GM19043 (cell line): ENCODE data around the gene GPR6.

ENCODE experiments used
- ATAC-seq: cut with Tn5 transposase; IDR thresholded peaks from one replicate; pipeline ENCODE4 v1.9.1; 2021; ENCODE audit warnings: low read depth; ENCODE audit not compliant: unreplicated experiment

GPR6 gene

DNA sequence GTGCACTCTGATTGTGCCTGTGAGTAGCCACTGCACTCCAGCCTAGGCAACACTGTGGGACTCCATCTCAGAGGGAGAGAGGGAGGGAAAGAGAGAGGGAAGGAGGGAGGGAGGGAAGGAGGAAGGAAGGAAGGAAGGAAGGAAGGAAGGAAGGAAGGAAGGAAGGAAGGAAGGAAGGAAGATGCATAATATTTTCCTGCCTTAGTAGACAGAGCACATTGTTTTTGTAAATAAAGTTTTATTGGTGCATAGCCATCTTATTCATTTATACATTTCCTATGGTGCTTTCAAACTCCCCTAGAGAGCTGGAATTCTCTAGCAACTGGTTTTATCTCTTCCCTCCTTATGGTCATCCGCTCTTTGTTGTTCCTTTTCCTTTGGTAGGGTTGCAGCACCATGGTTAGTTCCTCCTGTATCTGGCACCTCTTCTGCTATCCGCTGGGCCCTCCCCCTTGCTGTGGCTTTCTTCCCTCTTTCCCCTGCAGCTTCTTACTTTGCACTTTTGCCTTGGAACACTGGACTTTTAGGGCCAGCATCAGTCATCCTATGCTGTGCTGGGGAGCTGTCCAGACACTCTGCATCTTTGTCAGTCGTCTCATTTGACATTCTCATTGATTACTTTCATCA, 20.2 kb downstream of the GPR6 start:
- ATAC-seq, result no peak

DNA sequence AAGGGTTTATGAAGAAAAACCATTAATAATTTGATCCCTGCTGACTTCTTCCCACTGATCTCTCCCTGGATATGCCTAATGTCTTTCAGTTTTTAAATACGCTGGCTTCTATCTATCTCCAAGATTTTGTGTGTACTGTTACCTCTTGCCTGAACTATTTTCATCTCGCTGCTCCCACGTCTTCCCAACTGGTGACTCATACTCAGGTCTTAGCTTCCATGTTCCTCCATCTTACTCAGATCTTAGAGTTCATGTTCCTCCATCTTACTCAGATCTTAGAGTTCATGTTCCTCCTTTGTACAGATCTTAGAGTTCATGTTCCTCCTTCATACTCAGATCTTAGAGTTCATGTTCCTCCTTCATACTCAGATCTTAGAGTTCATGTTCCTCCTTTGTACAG, 21.6 kb downstream of the GPR6 start:
- ATAC-seq, result no peak

DNA sequence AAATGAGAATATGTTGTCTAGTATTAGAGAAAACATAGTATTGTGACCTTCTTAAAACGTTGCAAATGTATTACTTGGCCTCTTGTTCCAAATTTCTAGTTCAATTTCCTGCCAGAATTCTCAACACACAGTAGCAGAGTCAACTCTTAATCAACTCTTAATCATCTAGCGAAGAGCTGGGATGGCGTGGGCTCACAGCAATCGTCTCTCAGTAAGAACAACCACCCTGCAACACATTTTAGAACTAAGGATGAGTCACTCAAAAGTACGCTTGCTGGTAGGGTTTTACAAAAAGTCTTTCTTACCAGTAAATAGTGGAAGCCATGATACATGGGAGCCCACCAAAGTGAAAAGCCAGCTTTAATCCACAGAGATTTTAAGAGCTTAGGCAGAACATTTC, 24.6 kb downstream of the GPR6 start:
- no peak for ATAC-seq

DNA sequence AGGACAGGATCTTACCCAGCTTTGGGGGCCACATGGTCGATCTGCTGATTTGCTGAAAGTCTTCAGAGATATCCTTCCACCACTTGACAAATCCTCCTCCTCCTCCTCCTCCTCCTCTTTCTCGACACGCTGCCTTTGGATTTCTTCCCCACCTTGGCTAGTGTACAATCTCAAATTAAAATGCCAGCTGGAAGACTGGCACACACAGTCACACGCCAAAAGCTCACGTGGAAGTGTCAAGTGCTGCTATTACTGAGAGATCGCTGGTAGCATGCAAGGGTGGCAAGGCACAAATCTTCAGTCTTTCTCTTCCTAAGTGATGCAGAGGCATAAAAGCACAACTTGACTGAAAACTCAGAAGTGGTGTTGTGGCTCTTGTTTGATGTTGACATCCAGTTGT, 35.3 kb downstream of the GPR6 start:
- ATAC-seq, result no peak

DNA sequence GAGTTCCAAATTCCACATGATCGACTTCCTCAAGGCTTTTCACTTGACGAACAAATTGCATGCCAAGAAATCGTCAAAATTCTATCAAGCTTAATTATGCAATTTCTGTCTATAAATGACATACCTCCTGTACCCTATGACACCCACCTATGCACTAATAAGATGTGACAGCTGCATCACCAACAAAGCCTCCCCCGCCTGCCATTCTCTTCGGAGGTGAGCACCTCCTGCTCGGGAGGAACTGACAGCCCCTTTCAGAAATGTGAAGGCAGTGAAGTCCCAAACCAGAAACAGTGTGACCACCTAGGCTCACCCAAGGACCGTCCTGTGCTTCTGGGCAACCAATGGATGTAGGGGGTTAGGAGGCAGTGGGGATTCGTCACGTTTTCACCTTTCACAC, 37.1 kb downstream of the GPR6 start:
- ATAC-seq, result no peak

DNA sequence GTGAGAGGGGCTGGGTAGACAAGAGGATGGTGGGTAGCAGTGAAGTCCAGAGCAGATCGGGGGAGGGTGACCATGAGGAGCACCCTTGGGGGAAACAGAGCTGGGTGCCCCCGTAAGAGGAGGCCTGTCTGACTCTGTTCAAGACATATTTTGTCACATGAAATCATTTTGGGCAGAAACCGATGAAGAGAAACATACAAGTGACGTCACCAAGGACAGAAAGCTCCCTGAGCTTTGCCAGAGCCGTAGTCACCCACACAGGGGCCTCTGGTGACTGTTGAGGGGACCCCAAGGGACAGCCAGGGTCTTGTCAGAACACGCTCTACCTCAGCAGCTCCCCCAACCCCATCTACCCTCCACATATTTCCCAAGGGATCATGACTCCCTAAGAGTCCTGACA, 39.2 kb downstream of the GPR6 start:
- ATAC-seq, result no peak

DNA sequence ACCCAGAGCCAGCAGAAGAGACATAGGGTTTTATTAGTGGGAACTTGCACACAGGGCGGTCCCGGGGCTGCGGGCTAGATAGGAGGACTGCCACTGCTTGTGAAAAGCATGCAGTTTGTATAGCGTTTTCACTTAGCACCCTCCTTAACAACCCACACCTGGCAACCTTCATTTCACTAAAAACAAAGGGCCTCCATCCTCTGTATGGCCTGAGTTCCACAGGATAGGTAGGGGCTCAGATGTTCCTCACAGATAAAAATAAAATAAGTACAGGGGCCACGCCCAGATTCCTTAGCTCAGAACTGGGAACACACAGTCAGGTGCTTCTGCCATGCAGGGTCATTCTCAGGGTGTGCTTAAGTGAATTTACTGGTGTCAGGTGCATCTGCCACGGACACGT, 39.8 kb downstream of the GPR6 start:
- no peak for ATAC-seq

DNA sequence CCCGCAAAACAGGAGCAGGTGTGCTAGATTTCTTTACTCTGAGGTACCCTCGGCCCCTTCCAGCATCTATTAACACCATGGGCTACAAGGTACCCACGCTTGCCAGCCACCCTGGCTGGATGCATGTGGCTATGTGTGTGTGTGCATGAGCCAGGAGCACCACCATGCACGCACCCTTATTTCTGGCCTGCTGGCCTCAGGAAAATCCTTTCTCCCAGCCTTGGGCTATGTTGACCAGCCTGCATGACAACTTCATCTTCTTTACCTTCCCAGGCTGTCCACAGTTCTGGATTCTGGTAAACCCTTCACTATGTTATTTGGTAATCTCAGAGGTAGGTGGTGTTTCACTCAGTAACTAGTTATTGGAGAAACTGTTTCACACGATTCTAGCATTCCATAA, 40.4 kb downstream of the GPR6 start:
- no peak for ATAC-seq

DNA sequence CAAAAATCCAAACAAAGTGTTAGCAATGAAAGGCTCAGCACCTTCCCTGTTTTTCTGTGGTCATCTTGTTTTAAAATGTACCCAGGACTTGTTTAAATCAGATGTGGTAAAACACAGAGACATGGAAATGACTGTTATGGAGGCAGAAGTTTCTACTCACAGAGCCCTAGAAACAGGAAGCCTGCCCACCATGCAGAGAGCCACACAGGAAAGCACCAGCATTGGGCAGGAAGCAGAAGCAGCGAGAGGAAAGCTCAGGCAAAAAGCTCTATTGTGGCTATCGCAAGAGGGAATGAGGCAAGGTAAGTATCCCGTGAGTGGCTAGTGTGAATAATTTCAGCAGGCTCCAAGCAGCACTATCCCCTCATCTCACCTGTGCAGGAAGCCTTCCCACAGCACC, 42.8 kb downstream of the GPR6 start:
- ATAC-seq, result no peak

DNA sequence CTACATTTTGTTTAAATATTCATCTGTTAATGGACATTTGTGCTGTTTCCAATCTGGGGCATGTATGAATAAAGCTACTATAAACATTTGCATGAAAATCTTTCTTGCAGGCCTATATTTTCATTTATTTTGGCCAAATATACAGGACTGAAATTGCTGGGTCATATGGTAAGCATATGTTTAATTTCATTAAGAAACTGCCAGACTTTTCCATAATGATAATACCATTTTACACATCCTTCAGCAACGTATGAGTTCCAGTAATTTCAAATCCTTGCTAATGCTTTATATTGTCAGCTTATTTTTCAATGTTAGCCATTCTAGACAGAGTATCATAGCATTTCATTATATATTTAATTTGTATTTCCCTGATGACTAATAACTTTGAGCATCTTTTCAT, 51.0 kb downstream of the GPR6 start:
- no peak for ATAC-seq
